NCI-H146 treated with DMSO at 0.1 percent for 48 hours (cell line): ENCODE results near the gene TNPO1.
"Not testable (repeated sequence)": the region's sequence is repeated elsewhere in the genome, so short reads cannot be mapped to it uniquely, and the experiment has no call there.

Experiments
- DNase-seq: peaks from one replicate; lab custom pipeline; 2025; ENCODE audit not compliant: unreplicated experiment; lab: John Stamatoyannopoulos, UW

TNPO1 gene

DNA sequence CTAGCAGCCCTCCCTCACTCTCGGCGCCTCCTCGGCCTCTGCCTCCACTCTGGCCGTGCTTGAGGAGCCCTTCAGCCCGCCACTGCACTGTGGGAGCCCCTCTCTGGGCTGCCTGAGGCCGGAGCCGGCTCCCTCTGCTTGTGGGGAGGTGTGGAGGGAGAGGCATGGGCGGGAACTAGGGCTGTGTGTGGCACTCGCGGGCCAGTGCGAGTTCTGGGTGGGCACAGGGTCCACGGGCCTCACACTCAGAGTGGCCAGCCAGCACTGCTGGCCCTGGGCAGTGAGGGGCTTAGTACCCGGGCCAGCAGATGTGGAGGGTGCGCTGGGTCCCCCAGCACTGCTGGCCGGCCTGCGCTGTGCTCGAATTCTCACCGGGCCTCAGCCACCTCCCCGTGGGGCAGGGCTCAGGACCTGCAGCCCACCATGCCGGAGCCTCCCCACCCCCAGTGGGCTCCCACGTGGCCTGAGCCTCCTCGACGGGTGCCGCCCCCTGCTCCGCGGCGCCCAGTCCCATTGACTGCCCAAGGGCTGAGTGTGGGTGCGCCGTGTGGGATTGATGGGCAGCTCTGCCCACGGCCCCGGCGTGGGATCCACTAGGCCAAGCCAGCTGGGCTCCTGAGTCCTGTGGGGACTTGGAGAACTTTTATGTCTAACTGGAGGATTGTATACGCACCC lies 109.0 kb downstream of the TNPO1 start:
- DNase-seq: no peak

DNA sequence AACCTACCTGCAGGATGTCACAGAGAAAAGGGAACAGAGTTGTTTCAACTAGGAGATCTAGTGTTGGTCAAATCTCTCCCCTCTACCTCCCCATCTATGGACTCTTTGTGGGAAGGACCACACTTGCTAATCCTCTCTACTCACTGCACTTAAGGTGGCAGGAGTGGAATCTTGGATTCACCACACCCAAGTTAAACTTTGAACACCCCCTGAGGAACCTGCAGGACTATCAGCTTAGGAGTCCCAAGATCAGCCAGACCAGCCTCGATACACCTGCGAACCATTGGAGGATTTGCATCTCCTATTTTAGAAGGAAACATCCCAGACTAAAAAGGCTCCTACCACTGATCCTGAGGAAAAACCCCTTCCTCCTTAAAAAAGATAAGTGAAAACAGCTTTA lies 116.2 kb downstream of the TNPO1 start:
- DNase-seq: not testable (repeated sequence)

DNA sequence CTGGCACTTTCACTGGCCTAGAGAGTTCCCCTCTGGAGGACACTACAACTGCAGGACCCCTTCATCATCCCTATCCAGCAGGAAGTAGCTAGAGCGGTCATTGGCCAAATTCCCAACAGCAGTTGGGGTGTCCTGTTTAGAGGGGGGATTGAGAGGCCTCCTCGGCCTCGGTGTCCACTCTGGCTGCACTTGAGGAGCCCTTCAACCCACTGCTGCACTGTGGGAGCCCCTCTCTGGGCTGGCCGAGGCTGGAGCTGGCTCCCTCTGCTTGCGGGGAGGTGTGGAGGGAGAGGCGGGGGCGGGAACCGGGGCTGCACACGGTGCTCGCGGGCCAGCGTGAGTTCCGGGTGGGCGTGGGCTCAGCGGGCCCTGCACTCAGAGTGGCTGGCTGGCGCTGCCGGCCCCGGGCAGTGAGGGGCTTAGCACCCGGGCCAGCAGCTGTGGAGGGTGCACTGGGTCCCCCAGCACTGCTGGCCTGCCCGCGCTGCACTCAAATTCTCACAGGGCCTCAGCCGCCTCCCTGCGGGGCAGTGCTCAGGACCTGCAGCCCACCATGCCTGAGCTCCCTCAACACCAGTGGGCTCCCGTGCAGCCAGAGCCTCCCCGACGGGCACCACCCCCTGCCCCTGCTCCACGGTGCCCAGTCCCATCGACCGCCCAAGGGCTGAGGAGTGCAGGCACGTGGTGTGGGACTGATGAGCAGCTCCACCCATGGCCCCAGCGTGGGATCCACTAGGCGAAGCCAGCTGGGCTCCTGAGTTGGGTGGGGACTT lies 118.7 kb downstream of the TNPO1 start:
- DNase-seq: not testable (repeated sequence)

DNA sequence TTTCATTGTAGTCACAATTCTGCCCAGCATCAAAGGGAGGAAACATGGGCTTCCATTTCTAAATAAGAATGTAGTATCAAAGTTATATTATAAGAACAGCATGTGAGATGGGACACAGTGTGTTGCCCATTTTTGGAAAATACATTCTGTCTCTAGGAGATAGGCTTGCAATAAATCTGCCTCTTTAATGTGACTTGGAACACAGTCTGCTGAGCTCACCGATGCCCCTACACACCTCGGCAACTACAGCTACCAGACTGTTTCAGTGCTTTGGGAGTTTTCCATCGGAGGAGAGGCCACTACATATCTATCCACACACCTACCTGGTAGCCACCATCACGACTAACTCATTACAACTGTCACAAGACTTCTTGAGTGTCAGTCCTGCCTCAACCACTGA lies 120.4 kb downstream of the TNPO1 start:
- no peak for DNase-seq

DNA sequence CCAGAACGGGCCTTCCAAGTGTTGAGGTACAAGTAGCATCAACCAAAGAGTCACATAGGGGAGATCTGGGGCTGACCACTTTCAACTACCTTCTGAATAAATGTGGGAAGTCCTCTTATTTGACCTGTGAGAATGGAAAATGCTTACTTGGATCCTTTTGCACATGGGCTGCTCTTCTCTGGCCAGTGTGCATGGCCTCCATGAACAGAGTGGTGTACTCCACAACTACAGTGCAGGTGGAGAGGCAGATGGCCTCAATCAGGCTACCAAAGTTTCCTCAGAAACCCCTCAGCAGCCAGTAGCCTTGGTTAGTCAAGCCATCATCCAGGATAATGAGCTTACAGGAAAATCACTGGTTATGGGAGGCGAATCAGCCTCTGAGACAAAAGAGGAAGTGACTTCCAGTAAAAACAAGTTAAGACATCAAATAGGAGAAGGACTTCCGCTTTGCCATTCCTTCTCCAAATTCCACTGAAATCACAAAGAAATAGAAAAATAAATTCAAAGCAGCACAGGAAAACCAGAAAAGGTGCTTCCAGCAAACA lies 121.1 kb downstream of the TNPO1 start:
- no peak for DNase-seq

DNA sequence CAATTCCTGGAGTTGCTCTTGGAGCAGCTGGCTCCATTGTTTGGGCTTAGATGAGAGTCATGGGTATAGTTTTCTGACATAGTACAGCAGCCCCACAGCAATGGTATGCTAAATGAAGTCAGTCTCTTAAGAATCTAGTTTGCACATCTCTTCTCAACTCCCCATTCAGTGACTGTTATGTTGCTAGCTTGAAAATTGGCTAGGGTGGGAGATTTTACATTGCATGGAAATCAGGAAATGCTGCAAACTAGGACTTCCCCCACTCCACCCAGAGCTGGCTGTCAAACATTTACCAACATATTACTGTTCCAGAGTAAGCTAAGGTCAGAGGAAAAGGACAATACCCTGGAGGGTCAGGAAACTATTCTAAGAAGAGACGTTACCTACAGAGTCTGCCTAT lies 121.7 kb downstream of the TNPO1 start:
- DNase-seq: no peak

DNA sequence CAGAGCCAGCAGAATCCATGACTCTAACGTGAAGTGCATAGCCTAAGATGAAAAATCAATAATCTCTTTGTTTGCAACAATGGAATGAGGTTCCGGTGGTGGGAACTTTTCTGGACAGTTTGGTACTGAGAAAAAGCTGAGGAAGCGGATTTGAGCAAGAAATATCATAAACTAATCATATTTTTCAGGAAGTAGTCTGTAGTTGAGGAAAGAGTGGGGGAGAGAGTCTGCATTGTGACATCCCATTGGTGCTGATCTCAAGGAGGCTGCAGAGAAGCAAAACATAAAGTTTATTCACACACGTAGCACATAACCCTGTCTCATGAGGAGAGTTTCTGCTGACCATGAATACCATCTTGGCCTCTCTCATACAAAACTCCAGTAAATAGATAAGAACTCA lies 123.6 kb downstream of the TNPO1 start:
- DNase-seq: no peak

DNA sequence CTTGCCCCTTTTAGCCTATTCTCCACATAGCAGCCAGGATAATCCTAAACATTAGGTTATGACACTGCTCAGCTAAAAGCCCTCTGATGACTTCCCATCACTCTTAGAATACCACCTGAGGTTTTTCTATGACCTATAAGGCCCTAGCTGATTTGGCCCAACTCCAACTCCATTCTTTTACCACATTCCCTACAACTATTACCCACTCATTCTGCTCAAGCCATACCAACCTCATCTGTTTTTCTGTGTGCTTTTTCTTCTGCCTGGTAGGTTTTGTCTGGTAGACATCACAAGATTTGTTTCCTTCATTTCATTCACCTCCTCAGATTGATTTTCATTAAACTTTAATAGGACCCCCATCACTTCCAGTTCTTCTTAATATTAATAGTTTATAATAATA lies 126.8 kb downstream of the TNPO1 start:
- DNase-seq: no peak

DNA sequence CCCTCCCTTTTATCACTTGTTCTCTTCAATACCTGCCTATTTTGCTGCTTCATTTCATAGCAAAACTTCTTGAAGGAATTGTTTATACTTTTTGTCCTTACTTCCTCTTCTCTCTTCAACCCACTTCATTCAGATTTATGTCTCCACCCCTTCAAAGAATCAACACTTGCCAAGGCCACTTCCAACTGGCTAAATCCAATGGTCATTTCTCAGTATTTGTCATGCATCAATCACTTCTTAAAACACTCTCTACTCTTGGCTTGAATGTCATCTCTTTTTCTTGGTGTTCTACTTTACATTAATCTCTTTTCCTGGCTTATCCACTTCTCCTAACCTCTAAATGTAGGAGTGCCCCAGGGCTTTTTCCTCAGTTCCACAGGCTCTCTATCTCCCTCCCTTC lies 131.0 kb downstream of the TNPO1 start:
- no peak for DNase-seq

DNA sequence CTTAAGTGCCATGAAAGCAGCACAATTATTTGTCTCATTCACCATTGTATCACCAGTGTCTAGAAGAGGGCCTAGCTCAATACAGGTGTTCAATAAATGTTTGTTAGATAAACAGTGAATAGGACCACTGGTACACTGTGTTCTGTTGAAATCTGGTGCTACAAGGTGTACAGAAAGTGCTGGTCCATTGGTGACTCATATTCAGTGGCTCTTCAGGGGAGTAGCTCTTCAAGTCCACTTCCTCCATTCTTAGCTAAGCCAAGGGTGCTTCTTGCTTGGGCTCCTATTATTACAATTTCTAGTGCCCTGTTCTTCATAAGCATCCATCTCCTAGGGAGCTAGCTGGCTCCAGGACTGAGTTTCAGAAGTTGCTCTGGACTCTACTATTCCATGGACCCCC lies 133.0 kb downstream of the TNPO1 start:
- no peak for DNase-seq

DNA sequence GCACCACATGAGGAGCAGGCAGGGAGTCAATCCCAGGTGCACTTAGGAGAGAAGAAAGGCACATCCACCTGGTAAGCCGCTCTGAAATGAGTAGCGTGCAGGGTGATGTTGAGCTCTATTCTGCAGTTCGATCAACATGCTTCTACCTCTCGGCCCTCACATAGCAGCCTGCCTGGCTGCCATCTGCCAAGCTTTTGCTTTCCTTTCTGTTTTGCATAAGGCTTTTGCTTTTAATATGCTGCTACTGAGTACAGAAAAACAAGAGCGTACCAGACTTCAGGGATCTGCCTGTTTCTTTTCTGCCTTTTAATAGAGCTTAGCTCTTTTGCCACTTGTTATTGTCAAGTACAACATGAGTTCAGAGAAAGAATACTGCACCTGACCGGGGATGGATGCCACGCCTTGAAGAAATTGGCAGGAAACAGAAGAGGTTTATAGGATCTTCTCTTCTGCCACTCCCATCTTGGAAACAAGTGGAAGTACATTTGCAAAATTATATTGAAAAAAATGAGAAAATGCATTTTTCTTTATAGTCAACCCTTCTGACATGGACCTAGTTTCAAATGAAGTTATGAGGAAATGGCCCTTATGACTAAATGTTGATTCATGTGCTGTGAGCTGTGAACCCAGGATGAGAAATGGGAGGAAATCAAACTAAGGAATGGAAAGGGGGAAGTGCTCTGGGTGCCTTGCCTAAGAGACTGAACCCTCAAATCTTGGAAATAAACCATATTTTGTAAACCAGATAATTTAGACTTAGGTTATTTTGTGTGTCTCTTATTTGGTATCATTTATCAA lies 135.4 kb downstream of the TNPO1 start:
- no peak for DNase-seq

DNA sequence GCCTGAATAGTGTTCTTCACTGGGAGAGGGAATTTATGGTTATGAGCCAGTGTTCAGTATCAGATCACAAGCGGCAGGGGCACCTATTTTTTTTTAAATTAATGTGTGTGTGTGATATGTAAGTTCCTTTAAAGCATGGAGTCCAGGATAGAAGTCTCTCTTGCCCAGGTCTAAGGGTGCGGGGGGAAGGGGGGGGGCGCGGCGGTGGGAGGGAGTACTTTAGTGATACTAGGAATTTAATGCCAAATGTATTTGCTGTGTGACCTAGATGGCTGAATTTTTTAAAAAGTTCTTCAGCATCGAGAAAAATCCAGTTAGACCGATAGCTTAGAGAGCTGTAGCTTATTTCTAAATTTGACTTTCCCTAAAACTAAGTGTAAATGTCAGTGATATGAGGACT lies 137.9 kb downstream of the TNPO1 start:
- no peak for DNase-seq

DNA sequence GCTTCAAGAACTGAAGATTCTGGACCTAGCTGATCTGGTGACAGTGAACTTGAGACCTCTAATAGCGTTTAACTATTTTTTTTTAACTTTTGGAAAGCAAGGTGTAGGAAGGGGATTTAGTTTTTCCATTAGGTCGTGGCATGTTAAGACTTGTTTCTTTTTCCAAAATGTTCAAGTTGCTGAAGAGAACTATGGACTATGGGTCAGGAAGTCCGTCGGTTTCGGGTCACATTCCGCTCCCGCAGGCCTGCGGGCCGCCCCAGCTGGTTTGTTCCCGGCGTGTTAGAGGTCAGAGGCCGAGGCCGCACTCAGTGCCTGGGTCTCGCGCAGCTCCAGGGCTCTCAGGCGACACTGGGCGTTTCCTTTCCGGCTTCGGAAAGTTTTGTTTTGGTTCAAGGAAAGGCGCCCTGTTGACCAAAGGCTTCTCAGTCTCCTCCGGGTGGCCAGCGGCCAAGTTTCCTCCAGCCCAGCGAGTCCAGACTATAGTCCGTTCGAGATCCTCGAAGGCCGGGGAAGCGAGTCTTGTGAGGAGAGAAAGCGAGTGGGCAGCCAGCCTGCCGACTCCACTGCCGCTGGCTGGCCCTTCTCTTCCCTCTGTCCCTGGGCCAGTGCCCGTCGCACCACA lies 138.8 kb downstream of the TNPO1 start:
- no peak for DNase-seq

DNA sequence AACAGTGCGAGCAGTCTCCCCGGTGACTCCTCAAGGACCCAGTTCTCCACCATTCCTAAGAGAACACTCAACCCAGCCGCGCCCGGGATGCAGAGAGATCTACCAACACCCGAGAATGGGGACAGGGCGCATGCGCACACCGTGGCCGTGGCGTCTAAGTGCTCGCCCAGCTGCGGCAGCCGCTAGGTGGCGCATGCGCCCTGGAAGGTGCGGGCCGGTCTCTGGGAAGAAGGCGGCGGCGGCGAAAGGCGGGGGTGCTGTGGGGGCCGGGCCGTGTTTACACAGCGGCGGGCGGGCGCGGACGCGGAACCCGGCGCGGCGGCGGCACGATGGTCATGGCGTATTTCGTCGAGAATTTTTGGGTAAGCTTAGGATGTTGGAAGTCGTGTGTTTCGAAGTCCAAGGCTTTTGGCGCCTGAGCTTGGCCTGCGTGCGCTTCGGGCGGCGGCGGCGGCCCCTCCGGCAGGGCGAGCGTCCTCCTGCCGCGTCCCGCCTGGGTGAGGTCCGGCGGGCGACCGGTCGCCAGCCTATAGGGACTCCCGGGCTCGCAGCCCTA lies 139.4 kb downstream of the TNPO1 start, which contains the start of gene FCHO2:
Gene FCHO2, plus strand, starts transcription at position 274 of the 556 bp plus-strand sequence. Its CDS starts 56 bp downstream, at position 330.
- DNase-seq: peak; percentile 93

DNA sequence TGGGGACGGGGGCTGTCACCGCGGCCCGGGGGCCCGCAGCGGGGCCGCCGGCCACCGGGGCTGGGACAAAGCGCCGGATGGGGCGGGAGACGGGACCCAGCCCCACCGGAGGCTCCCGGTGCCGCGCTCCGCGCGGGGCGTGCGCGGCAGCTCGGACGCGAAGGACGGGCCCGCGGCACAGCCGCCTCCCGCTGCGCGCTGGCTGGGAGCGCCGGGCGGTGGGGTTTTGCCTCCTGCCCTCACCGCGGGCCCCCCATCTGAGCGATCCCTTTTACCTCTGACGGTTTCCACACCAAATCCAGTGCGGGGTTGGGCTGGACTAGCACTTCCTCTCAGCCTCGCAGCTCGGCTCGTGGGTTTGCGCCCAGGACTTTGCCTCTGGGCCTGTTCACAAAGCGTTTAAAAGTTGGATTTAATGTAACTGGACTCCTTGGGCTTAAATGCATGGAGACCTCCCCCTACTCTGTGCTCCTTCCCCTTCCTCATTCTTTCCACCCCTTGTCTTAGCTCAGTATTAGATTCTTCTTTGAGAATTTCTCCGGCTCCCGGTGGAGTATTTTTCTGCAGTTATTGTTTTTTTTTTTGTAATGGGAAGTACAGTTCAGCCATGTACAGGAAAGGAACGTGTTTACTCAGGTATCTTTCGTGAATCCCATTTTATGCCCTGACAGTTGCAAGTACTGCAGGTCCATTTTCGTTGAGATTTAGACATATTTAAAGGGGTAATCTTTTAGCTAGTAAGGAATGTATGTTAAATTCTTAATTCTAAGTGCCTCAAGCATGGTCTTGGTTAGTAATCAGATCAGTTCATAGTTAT lies 140.1 kb downstream of the TNPO1 start:
- no peak for DNase-seq

DNA sequence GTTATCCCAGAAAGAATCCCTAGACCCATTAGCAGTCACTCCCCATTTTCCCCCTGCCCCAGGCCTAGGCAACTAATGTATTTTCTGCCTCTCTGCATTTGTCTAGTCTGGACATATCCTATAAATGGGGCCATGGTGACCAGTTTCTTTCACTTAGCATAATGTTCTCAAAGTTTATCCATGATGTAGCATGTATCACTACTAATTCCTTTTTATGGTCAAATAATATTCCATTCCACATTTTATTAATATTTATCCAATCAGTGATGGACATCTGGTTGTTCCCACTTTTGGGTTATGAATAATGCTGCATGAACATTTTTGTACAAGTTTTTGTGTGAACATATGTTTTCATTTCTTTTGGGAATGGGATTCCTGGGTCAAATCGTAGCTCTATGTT lies 140.9 kb downstream of the TNPO1 start:
- DNase-seq: no peak

DNA sequence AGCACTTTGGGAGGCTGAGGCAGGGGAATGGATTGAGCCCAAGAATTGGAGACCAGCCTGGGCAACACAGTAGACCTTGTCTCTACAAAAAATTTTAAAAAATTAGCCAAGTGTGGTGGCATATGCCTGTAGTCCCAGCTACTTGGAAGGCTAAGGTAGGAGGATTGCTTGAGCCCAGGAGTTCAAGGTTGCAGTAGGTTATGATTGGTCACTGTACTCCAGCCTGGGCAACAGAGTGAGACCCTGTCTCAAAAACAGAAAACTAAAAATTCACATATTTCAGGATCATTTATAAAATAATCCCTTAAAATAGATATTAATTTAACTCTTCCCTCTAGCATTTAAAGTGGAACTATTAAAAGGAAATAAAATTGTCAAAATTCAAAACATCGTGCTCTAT lies 142.8 kb downstream of the TNPO1 start:
- DNase-seq: no peak
